HPDE6-E6E7 (cell line): ENCODE data around the gene WDR7.

Source experiments
- DNase-seq: peaks from one replicate; pipeline ENCODE4 v3.0.0; 2011; ENCODE audit warnings: missing footprints; ENCODE audit errors: extremely low spot score

The WDR7 gene

DNA sequence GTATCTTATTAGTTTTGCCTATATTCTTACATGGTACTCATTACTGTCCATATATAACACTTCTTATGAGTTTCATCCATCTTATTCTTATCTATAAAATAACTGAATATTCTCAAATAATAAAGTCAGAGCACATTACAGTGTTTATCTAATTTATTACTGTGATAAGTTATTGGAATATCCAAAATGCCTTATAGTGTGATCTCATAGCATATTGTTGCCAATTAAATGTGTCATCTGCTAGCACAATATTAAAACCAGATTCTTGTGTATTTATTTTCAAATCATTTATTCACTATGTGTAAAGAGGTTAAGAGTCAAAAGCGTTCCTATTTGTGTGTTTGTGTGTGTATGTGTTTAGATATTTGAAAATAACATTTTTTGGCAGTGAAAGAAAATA is 151.9 kb downstream of the WDR7 start:
- no peak for DNase-seq

DNA sequence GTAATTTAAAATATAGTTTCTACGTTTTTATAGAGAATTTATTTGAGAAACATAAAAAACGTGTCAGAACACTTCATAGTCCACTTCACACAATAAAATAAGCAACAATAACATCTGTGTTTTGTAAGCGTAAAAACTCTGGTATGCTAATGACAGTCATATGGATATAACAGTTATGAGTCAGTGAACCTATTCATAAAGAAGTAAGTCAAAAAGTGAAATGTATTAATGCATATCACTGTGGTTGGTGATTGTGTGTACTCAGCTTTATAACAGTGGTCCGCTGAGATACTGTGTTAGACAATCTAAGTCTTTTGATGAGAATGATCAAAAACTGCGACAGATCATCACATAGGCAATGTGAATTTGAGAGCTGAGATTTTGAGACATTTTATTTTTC is 153.2 kb downstream of the WDR7 start:
- no peak for DNase-seq

DNA sequence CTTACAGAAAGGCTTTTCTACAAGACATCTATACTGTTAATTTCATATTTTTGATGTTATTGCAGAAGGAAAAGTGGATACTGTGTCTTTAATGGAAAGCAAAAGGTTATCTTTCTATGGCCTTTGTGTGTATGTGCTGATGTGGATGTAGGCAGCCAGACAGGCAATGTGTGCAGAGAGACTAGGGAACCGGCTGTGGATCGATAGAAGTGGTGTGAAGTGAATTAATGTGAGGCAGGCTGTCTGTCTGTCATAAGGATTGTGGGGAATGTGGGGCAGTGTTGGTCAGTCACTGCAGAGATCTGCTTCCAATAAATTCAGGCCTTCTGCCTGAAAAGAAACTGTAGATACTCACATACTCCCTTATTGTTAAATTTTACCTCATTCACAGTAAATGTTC is 156.7 kb downstream of the WDR7 start:
- DNase-seq = no peak

DNA sequence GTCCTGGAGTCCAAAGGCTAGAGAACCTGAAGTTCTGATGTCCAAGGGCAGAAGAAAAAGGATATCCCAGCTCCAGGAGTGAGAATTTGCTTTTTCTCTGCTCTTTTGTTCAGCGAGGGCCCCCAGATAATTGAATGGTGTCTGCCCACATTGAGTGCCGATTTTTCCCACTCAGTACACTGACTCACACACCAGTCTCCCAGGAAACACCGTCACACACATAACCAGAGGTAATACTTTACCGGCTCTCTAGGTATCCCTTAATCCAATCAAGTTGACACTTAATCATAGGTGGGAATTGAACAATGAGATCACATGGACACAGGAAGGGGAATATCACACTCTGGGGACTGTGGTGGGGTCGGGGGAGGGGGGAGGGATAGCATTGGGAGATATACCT is 161.5 kb downstream of the WDR7 start:
- no peak for DNase-seq

DNA sequence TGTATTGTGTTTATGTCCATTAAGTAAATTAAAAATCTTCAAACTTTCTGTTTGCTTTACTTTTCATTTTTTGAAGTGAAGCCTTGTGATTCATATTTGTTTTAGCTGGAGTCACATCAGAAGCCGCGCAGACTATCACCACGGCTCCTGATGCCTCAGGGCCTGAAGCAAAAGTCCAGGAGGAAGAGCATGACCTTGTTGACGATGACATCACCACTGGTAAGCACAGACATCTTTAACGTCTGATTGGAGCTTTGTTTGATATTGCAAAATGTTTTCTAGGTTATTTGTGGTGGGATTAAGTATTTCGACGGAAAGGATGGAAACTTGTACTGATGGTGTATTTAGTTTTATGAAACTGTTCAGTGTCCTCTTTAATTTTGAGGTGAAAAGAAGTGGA is 164.8 kb downstream of the WDR7 start:
- DNase-seq = no peak

DNA sequence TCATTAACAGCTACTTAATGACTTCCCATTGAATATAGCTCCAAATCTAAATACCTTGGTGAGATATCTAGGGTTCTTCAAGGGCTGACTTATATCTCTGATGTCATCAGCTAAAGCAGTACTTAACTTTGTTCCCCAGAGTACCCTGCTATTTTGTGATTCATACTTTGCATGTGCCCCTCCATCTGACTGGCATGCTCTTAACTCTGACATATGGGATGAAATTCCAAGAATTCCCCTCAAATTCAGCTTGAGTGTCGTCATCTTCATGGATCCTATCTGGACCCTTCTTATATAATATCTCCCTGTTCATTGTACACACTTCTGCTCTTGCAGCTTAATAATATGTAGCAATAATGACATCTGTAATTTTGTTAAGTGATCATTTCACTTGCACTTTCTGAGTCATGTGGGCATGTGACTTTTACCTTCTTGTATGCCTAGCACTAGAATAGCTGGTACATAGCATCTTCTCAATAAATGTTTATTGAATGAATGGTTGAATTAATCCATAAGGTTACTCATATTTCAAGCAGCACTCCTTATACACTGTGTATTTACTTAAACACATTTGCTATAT is 172.9 kb downstream of the WDR7 start:
- DNase-seq = no peak

DNA sequence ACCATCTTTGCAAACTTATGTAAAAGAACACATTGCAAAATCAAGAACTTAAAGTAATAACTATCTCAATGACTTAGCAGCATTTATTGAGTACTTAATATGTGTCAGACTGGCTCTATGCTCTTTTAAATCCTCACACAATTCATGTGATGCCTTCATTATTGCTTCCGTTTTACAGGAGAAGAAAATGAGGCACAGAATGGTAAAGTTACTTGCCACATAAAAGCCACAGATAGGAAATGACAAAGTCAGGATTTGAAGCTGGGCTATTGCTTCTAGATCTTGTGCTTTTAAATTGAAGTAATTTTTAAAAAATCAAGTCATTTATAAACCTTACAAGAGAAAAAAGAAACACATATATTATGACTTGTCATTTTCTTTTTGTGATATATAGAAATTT is 174.2 kb downstream of the WDR7 start:
- DNase-seq = no peak

DNA sequence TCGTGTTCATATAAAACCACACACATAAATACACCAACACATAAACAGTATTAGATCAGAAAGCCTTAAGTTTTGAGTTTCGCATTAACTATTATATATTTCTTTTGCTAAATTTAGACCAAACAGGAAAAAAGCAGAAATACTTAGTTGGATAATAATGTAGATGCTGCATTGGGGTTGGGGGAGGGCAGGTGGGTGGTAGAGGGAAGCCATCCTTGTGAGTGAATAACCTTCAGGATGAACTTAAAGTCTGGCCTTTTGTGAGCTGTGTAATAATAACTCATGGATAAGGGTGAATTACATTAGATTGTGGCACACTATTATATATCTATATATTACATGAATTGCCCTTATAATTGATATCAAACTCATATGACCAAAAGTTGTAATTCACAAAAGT is 174.7 kb downstream of the WDR7 start:
- no peak for DNase-seq

DNA sequence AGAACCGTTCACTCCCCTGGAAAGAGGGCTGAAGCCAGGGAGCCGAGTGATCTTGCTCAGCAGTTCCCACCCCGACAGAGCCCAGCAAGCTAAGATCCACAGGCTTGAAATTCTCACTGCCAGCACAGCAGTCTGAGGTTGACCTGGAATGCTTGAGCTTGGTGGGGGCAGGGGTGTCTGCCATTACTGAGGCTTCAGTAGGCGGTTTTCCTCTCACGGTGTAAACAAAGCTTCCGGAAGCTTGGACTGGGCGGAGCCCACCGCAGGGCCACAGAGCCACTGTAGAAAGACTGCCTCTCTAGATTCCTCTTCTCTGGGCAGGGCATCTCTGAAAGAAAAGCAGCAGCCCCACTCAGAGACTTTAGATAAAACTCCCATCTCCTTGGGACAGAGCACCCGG is 180.8 kb downstream of the WDR7 start:
- DNase-seq = no peak

DNA sequence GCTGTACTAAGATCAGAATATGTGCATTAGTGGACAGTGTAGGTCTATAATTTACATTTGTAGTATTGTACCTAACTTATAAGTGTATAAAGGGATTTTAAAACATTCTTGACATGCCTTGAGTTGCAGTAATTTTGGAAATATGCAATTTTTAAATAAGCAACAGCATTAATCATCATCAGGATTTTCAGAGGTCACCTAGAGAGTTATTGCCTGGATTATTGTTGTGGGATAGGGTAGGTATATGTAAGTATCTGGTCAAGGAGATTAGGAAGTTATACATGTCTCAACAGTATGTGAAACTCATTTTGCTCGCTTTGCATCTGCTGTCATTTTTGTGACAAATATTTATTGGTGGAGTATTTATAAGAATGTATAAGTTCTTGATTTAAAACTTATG is 184.2 kb downstream of the WDR7 start:
- DNase-seq = no peak

DNA sequence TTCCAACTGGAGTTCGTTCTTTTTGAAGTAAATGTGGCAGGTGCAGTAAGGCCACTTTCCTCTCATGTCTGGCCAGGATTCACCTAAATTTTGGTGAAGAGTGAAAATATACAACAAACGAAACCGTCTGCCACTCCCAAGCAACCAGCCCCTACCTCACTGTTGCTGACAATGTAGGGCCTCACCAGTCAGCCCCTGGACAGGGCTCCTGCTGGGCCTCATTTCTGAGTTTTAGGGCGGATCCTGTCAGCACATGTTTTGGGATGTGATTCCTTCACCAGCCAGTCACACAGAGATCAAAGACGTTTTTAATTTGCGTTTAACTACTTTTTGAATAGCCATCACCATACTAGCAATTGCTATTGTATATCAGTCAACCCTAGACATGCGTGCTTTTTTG is 185.0 kb downstream of the WDR7 start:
- DNase-seq = no peak

DNA sequence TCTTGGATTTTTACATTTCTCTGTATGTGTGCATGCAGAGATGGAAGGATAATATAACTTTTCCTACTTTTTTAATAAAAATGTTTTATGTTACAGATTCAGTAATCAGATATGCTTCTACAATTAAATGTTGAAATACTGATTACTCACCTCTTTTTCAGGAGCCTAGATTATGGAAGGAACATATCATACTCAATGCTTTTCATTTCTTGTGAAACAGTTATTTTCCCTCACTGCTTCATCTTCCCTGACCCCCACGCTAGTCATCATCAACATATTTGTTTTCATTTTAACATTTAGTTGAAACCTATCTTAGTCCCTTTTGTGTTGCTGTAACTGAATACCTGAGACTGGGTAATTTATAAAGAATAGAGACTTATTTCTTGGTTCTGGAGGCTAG is 190.7 kb downstream of the WDR7 start:
- no peak for DNase-seq

DNA sequence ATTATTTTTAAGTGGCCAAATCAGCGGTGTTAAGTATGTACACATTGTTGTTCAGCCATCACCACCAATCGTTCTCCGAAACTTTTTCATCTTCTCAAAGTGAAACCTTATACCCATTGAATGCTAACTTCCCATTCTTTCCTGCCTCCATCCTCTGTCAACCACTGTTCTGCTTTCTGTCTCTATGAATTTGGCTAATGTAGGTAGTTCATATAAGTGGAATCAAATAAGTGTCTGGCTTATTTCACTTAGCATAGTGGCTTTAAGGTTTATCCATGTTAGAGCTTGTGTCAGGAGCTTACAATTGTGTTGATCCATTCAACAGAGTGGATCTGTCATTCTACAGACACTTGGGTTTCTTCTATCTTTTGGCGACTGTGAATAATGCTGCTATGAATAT is 192.1 kb downstream of the WDR7 start:
- DNase-seq = no peak

DNA sequence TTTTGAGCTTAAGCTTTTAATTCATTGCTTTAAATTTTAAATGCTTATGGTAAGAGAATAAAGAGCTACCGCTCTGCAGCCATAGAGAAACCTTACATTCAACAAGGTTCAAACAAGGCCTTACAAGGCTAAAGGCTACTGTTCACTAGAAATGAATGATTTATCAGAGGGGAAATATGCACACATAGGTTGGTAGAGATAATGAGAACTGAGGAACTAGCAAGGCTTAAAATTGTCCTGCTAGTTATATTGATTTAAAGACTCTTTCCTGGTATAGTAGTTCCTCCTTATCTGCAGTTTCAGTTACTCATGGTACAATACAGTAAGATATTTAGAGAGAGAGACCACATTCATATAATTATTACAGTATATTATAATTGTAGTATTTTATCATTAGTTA is 193.4 kb downstream of the WDR7 start:
- no peak for DNase-seq

DNA sequence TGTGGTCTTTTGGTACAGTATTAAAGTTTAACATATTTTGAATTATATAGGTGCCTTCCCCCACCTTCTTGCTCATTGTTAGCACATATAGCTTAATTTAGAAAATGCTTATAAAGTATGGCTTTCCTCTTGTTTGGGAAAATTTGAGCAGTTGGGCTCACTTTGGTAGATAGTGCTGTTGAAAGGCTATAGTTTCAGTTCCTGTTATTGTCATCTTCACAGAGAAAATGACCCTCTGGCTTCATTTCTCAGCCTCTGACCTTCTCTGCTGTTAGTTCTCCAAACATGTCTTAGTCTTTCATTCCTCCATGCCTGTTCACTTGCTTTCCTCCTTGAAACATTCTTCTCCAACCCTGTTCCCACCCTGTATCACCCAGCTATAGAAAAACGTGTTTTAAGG is 200.6 kb downstream of the WDR7 start:
- DNase-seq = no peak

DNA sequence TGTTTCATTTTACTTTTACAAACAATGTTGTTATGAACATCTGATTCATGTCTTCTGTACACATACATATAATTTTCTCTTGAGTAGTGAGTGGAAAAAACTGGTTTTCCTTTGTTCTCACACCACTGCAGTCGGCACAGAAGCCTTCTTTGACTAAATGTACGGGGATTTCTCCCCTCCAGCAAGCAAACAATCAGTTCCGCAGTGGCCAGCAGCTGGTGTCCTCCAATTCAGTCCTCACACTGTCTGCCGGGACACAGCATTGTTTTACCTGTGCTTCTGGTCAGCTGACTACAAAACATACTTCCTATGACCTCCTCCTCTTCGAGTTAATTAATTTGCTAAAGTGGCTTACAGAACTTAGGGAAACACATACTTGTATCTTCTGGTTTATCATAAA is 202.8 kb downstream of the WDR7 start:
- DNase-seq = no peak

DNA sequence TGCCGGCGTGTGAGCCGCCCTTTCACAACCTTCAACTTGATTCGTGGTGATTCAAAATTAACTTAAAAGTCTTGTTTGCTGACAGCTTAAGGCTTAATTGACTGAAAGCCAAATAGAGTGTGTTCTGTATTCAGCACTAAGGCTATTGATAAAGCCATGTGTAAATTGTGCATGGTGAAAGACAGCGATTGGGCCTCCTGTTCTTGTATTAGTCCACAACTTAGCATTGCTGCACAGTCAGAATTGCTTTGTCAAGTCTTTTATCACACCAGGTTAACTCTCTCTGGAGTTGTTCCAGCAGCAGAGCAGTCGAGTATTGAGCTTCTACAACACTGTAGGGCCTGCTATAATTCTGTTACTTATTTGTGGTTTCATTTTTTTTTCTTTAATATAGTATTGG is 210.1 kb downstream of the WDR7 start:
- DNase-seq = no peak

DNA sequence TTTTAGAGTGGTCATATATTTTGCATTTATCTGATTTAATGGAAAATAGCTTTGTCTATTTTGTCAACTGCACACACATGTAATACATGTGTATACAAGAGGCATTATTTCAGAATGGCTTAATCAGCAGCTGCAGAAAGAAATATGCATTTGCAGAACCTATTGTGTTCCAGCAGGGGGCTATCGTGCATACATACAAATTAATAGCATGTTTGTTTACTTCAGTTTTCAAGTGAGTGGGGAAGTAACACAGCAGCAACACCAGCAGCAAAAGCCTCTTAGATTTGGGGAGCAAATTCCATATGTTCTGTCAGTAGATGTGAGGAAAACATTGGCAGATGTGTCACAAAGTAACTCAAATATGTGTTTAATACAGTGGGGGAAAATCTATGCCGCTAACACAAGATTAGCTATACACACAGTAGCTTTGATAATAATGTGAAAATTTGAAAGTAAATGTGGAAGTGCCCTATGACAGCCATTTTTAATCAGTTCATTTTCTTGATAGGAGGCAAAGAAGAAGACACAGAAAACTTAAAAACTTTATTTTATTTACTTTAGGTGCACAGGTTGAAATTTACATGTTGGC is 218.1 kb downstream of the WDR7 start:
- peak; percentile 5 for DNase-seq

DNA sequence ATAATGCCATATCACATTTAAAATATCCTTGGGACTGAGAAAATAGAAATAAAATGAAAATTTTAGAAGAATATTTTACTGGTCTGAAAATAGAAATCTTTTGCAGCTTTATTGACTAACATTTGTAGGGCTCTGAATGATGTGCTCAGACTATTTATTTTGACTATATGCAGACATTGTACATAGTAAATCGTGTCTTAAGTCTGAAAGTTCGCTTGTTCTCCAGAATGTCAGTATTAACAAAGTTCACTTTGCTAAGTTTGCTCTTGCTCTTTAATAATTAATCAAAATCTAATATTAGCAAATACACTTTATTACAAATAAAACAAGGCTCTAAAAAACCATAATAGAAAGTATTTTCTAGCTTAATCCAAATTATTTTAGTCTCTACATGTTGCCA is 219.8 kb downstream of the WDR7 start:
- no peak for DNase-seq

DNA sequence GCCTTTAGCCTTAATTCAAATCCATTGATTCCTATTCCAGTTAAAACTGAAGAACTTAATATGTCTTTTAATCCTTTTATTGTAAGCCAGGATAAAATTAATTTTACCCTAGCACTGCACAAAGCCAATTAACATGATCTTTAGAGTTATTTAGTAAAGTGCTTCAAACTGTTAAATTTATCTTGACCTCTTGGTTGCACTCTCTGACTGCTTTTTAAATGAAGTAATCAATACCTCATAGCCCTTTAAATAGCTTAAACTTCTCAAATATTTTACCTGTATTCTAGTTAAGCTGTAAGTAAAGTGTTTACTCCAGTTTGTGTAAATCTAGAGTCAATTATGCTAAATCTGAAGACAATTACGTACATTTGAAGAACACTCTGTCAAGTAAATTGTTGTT is 221.0 kb downstream of the WDR7 start:
- no peak for DNase-seq

DNA sequence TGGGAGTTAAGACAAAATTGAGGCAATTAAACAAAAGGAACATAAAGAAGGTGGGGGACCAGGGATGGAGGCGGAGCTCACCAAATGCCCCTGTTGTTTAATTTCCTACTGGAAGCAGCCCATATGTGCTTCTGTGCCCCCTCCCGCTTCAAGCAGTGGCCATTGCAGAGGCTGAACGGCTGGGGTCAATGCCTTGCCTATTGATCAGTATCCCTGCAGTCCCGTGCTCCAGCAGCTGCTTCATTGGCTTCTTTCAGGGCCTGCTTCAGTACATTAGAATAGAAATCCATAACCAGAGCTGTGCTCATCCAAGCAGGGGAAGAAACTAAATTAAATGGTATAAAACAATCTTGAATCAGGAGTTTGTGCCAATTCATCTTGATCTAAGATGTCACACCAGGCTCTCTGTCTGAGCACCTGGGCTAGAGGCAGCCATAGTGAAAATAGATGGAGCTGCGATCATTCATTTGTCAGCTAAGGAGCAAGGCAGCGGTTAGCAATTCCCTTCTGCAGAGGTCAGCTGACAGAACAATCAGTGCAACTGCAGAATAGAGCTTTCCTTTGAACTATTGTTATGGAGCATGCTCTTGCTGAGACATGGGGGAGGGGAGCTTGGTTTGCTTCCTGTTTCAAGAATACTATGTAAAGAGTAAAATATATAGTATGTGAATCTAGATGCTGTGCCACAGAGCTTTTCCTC is 222.4 kb downstream of the WDR7 start:
- no peak for DNase-seq

DNA sequence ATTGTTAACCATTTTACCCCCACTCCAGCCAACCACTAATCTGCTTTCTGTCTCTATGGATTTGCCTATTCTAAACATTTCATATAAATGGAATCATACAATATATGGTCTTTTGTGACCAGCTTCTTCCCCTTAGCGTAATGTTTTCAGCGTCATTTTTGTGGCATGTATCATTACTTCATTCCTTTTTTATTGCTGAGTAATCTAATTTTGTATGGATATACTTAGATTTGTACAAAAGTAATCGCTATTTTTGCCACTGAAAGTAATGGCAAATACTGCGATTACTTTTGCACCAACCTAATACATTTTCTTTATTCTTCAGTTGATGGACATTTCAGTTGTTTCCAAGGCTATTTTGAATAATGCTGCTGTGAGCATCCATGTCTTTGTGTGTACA is 227.6 kb downstream of the WDR7 start:
- no peak for DNase-seq

DNA sequence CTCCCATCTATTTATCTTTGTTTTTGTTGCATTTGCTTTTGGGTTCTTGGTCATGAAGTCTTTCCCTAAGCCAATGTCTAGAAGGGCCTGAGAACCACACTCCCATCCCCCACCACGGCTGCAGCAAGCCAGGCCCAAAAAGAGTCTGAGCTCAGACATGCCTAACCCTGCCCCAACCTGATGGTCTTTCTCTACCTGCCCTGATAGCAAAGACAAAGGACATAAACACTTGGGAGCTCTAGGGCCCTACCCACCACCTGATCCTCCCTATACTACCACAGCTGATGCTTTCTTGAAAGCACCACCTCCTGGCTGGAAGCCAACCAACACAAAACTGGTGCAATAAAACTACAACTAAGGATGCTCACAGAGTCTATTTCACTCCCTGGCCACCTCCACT is 233.4 kb downstream of the WDR7 start:
- no peak for DNase-seq

DNA sequence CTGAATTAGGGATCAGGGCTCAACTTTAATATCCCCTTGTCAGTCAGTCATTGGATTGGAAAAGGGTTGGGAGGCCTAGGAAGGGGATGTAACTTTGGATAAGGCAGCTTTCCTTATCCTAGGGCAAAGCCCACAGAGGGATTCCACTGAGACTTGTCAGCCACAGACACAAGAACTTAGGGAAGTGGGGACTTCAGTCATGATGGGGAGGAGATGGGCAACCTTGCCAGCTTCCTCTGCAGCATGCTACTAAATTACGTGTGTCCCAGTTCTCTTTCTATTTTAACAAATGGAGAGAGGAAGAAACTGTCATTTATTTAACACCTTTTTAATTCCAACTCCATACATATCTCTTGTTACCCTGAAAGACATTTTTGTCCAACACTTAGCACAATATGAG is 237.8 kb downstream of the WDR7 start:
- DNase-seq = no peak
